ENCODE measurements around the gene CDH13.

GRCh38 chr16:82993415-82993814 is 366.6 kb downstream of the CDH13 start:
- TF ChIP-seq CTCF (conservative IDR thresholded peaks at IDR 0.05; ENCODE audit: low read depth, low read length) (no peak), EZH2 (IDR thresholded peaks at IDR 0.05; ENCODE audit: borderline replicate concordance, low read depth, low read length, poor library complexity, severe bottlenecking) (no peak)

Data from A673 (cell line).